Measurements from ENCODE around the gene IDUA.

GRCh38 chr4:953574-953915 is 33.3 kb upstream of the IDUA start:
- TF ChIP-seq POLR2A (IDR thresholded peaks at IDR 0.05; ENCODE audit: low read depth) = no peak
- no peak for TF ChIP-seq POLR2AphosphoS5 (IDR thresholded peaks at IDR 0.05)
- TF ChIP-seq CTCF (IDR thresholded peaks at IDR 0.05) = no peak
- no peak for TF ChIP-seq EP300 (IDR thresholded peaks at IDR 0.05)
